Fibroblast of skin of left quadriceps (primary cell): ENCODE results near the gene ABCA6.

Experiments used
- DNase-seq, 2 experiments: peaks; one replicate each; pipeline ENCODE4 v3.0.0-alpha.2; 2013; ENCODE audit warnings: low read depth in 2 of 2

ABCA6 gene

GRCh38 chr17:69143151-69143550 lies 1.5 kb upstream of the ABCA6 start:
- no peak for DNase-seq

GRCh38 chr17:69142175-69142802 lies 594 bp upstream of the ABCA6 start:
- peak; percentile 80 to 82 for DNase-seq

GRCh38 chr17:69134112-69134511 lies 7.6 kb downstream of the ABCA6 start:
- no peak for DNase-seq

GRCh38 chr17:69130627-69131296 lies 10.9 kb downstream of the ABCA6 start:
- DNase-seq = no peak

GRCh38 chr17:69123626-69124025 lies 18.1 kb downstream of the ABCA6 start:
- DNase-seq = no peak

GRCh38 chr17:69122065-69122464 lies 19.6 kb downstream of the ABCA6 start:
- DNase-seq = no peak

GRCh38 chr17:69117855-69118784 lies 23.6 kb downstream of the ABCA6 start:
- no peak for DNase-seq

- DNase-seq = no peak
Observed at GRCh38 chr17:69111794-69112193, 29.9 kb downstream of the ABCA6 start.

GRCh38 chr17:69105907-69106730 lies 35.6 kb downstream of the ABCA6 start:
- DNase-seq = no peak

- no peak for DNase-seq
Observed at GRCh38 chr17:69103557-69104233, 38.0 kb downstream of the ABCA6 start.

- DNase-seq = no peak
Observed at GRCh38 chr17:69098625-69099024, 43.1 kb downstream of the ABCA6 start.

- DNase-seq = no peak
Observed at GRCh38 chr17:69096541-69096940, 45.2 kb downstream of the ABCA6 start.

- no peak for DNase-seq
Observed at GRCh38 chr17:69093995-69094394, 47.7 kb downstream of the ABCA6 start.

- no peak for DNase-seq
Observed at GRCh38 chr17:69093279-69093789, 48.4 kb downstream of the ABCA6 start.

GRCh38 chr17:69090365-69090764 lies 51.3 kb downstream of the ABCA6 start:
- DNase-seq = no peak

GRCh38 chr17:69088643-69089200 lies 53.0 kb downstream of the ABCA6 start:
- DNase-seq = no peak

GRCh38 chr17:69086641-69087040 lies 55.1 kb downstream of the ABCA6 start:
- DNase-seq = no peak

GRCh38 chr17:69084911-69085310 lies 56.8 kb downstream of the ABCA6 start:
- no peak for DNase-seq

GRCh38 chr17:69082696-69083095 lies 59.0 kb downstream of the ABCA6 start:
- no peak for DNase-seq

- no peak for DNase-seq
Observed at GRCh38 chr17:69078864-69079263, 62.8 kb downstream of the ABCA6 start.

- no peak for DNase-seq
Observed at GRCh38 chr17:69075823-69076222, 65.9 kb downstream of the ABCA6 start.
